GM18520 (cell line): ENCODE measurements around the gene NCBP1.

Experiments used
- ATAC-seq: cut with Tn5 transposase; IDR thresholded peaks from one replicate; pipeline ENCODE4 v1.9.1; 2021; ENCODE audit not compliant: unreplicated experiment

The NCBP1 gene

DNA sequence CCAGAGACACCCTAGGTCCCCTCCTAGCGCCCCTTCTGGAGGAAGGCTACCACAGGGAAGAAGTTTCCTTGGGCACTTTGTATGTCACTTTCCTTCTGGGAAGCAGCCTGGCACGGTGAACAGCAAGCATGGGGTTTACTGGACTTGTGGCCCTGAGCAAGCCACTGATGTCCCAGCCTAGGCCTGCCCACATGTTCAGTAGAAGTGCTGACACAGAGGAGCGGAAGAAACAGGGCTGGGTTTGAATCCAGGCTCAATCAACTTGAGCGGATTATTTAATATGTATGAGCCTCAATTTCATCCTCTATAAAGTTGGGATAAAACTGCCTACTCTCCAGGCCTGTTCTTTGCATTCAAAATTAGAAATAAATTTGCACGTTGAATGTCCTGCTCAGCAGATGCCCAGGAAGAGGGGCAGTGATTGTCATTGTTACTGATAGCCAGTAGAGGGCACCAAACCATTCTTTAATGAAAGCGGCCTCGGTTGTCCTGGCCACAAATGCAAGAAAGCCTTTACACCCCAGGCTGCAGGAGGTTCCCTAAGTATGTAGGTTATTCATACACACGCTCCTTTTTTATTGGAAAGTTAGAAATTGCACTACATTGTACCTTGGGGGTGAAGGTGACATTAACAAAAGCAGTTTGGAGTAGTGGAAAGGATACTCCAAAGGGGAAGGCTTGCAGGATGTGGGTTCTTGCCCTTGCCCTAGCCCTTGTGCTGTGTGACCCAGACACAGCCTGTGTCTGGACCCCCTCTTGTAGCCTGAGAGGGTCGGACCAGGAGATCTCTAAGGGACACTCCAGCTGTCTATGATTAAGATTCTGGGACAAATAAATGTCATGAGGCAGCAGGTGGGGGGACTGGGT lies 77.0 kb downstream of the NCBP1 start:
- no peak for ATAC-seq

DNA sequence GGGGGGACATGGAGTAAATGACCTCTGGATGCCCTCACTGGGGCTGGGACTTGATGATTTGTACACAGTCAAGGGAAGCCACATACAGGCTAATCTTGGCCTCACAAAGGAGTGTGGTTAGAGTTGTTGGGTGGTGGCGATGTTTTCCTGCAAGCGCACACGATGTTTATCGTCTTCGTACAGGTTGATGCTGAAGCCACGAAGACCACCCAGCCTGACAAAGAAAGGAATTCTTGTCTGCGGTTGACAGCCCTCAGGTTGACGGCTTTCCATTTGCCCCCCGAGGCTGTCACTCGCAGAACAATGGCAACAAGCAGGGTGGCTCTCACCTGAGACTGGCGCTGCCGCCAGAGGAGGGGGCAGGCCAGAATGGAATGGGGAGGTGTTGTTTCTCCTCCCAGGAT lies 77.6 kb downstream of the NCBP1 start:
- ATAC-seq, result no peak

DNA sequence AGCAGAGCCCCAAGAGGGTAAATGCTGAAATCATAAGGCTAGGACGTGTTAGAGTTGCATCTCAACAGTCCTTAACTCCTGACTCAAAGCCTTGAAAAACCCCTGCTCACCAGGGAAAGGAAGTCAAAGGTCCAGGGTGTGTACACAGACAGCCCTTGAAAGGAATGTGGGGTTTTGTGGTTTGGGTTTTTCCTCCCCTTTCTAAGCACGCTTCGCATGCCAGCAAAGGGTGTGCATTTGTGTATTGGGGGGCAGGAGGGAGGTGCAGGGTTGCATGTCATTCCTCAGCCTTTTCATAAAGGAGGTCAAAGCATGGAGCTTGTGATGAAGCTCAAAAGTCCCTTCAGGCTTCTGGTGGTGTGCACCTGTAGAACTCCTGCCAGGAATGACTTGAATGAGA lies 80.8 kb downstream of the NCBP1 start:
- no peak for ATAC-seq

DNA sequence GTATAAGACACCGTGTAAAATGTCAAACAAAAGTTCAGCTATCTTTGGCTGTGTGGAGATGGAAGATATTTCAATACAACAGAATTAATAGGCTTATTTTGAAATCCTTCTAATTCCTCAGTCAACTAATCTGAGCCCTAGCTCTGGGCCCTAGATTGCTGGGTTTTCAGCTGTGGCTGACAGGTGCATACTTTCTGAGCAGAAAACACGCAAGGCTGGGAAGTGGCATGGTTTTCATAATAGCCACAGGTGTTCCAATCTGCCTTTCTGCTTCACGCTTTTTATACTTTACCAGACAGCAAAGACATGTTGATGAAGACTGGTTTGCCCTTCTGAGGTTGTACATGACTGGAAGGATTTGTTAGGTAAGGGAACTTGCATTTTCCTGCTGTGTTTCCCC lies 84.2 kb downstream of the NCBP1 start:
- no peak for ATAC-seq

GRCh38 chr9:97721396-97721795 lies 87.8 kb downstream of the NCBP1 start:
- ATAC-seq, result no peak

- ATAC-seq, result no peak
Measured at GRCh38 chr9:97722331-97722730, 88.7 kb downstream of the NCBP1 start.
